Neural crest cell (in vitro differentiated cells): Measurements from ENCODE around the gene DLX5. TPM values are rescaled to one million over a fixed set of nuclear protein-coding genes. Genes with fewer than 3 reads are reported as not detected.

ENCODE experiments used
- DNase-seq: peaks from one replicate; pipeline ENCODE4 v3.0.0; 2021; ENCODE audit warnings: low read depth, mixed read lengths, low spot score
- H3K27ac Mint-ChIP-seq: one replicate; pipeline ENCODE4 v1.8.0; 2021; ENCODE audit warnings: mild to moderate bottlenecking, mixed read lengths; ENCODE audit not compliant: unreplicated experiment
- H3K27me3 Mint-ChIP-seq: 2 replicates; pipeline ENCODE4 v1.8.0; 2021; ENCODE audit warnings: low read depth, mild to moderate bottlenecking, mixed read lengths
- H3K36me3 Mint-ChIP-seq: 2 replicates; pipeline ENCODE4 v1.8.0; 2021; ENCODE audit warnings: low read depth, mild to moderate bottlenecking, mixed read lengths
- H3K4me1 Mint-ChIP-seq: 2 replicates; pipeline ENCODE4 v1.8.0; 2021; ENCODE audit warnings: mixed read lengths
- H3K4me3 Mint-ChIP-seq: one replicate; pipeline ENCODE4 v1.8.0; 2021; ENCODE audit warnings: mild to moderate bottlenecking, mixed read lengths
- H3K9me3 Mint-ChIP-seq: 2 replicates; pipeline ENCODE4 v1.8.0; 2021; ENCODE audit warnings: mixed read lengths
- CTCF ChIP-seq: fragments of 200-600 bp; sonication (generic); conservative IDR thresholded peaks from 2 replicates; pipeline ENCODE4 v1.5.0; 2021; ENCODE audit warnings: antibody characterized with exemption, mild to moderate bottlenecking
- total RNA-seq: library from RNA; stranded (reverse); gene quantifications from 2 replicates; pipeline ENCODE4 v1.2.1, GENCODE V29; 2021

The DLX5 gene
- total RNA-seq, 1 donor from 2014 or later, result 0.70 TPM

- Mint-ChIP-seq H3K27me3 (peaks cover 100% of the 10 kb centered on the region), H3K4me3 (no peak overlapping the region), H3K27ac (no peak overlapping the region), H3K4me1 (no peaks in the 10 kb centered on the region), H3K9me3 (no peaks in the 10 kb centered on the region), H3K36me3 (peaks cover 6% of the 10 kb centered on the region)
- DNase-seq, result no peak
- no peak for TF ChIP-seq CTCF
Measured at GRCh38 chr7:96991546-96992191, 33.0 kb downstream of the DLX5 start.

GRCh38 chr7:96989859-96990317, 34.7 kb downstream of the DLX5 start:
- no peak for TF ChIP-seq CTCF
- Mint-ChIP-seq H3K9me3 (no peaks in the 10 kb centered on the region), H3K27ac (no peak overlapping the region), H3K36me3 (peaks cover 6% of the 10 kb centered on the region), H3K4me3 (no peak overlapping the region), H3K4me1 (no peaks in the 10 kb centered on the region), H3K27me3 (peaks cover 100% of the 10 kb centered on the region)
- no peak for DNase-seq

GRCh38 chr7:96989241-96989858, 35.3 kb downstream of the DLX5 start:
- H3K4me3 Mint-ChIP-seq, result no peak overlapping the region
- no peak for TF ChIP-seq CTCF
- no peak overlapping the region for H3K27ac Mint-ChIP-seq
- H3K9me3 Mint-ChIP-seq, result no peaks in the 10 kb centered on the region
- no peaks in the 10 kb centered on the region for H3K4me1 Mint-ChIP-seq
- peaks cover 100% of the 10 kb centered on the region for H3K27me3 Mint-ChIP-seq
- H3K36me3 Mint-ChIP-seq, result peaks cover 5% of the 10 kb centered on the region
- no peak for DNase-seq

GRCh38 chr7:96987719-96988118, 36.9 kb downstream of the DLX5 start:
- peaks cover 100% of the 10 kb centered on the region for H3K27me3 Mint-ChIP-seq
- peaks cover 1% of the 10 kb centered on the region for H3K36me3 Mint-ChIP-seq
- H3K9me3 Mint-ChIP-seq, result no peaks in the 10 kb centered on the region
- no peak for DNase-seq
- TF ChIP-seq CTCF, result no peak
- H3K27ac Mint-ChIP-seq, result no peak overlapping the region
- no peaks in the 10 kb centered on the region for H3K4me1 Mint-ChIP-seq
- H3K4me3 Mint-ChIP-seq, result no peak overlapping the region

- Mint-ChIP-seq H3K36me3 (no peaks in the 10 kb centered on the region), H3K4me1 (no peaks in the 10 kb centered on the region), H3K27me3 (peaks cover 100% of the 10 kb centered on the region), H3K4me3 (no peak overlapping the region), H3K9me3 (no peaks in the 10 kb centered on the region), H3K27ac (no peak overlapping the region)
- DNase-seq, result no peak
- TF ChIP-seq CTCF, result no peak
Measured at GRCh38 chr7:96986901-96987300, 37.7 kb downstream of the DLX5 start.
